WTC11 (cell line): Measurements from ENCODE around the gene ATG9B. TPM values are rescaled to one million over a fixed set of nuclear protein-coding genes. Genes with fewer than 3 reads are reported as not detected.

Experiments used
- ATAC-seq: fragments of 200-7000 bp; cut with Tn5 transposase; 2 replicates; pipeline ENCODE4 v1.10.0; 2021; ENCODE audit warnings: mild to moderate bottlenecking, moderate library complexity
- CTCF ChIA-PET: fragments of 300-600 bp; sonication (Branson Sonifier 250); formaldehyde crosslinking; loops from one replicate; lab custom pipeline; 2021; ENCODE audit warnings: antibody characterized with exemption; lab: Charles Lee
- POLR2A ChIA-PET: fragments of 350-600 bp; sonication (Branson Sonifier 250); formaldehyde crosslinking; loops from one replicate; lab custom pipeline; 2021; ENCODE audit warnings: antibody characterized with exemption; lab: Charles Lee
- DNase-seq: peaks from one replicate; pipeline ENCODE4 v3.0.0; 2021; ENCODE audit warnings: low spot score
- H3K27ac Mint-ChIP-seq: 2 replicates; pipeline ENCODE4 v1.8.0; 2021; ENCODE audit warnings: mixed read lengths
- H3K27me3 Mint-ChIP-seq: 2 replicates; pipeline ENCODE4 v1.8.0; 2021; ENCODE audit warnings: low read depth, mild to moderate bottlenecking, moderate library complexity, mixed read lengths
- H3K36me3 Mint-ChIP-seq: 2 replicates; pipeline ENCODE4 v1.8.0; 2021; ENCODE audit warnings: mixed read lengths
- H3K4me1 Mint-ChIP-seq: 2 replicates; pipeline ENCODE4 v1.8.0; 2022; ENCODE audit warnings: mixed read lengths
- H3K4me3 Mint-ChIP-seq: 2 replicates; pipeline ENCODE4 v1.8.0; 2021; ENCODE audit warnings: mild to moderate bottlenecking, moderate library complexity, mixed read lengths
- H3K9me3 Mint-ChIP-seq: 2 replicates; pipeline ENCODE4 v1.8.0; 2021; ENCODE audit warnings: mixed read lengths
- AFF4 ChIP-seq: sonication (generic); formaldehyde crosslinking; IDR thresholded peaks from 2 replicates; pipeline ENCODE4 v1.8.1; 2023; ENCODE audit warnings: mild to moderate bottlenecking, missing genetic modification reagents, borderline replicate concordance
- AR ChIP-seq: fragments of 250-450 bp; sonication (Bioruptor Pico); IDR thresholded peaks from 2 replicates; pipeline ENCODE4 v1.9.0; 2021; ENCODE audit warnings: mild to moderate bottlenecking
- ATF1 ChIP-seq: sonication (generic); formaldehyde crosslinking; IDR thresholded peaks from 2 replicates; pipeline ENCODE4 v1.8.1; 2023; ENCODE audit warnings: mild to moderate bottlenecking, moderate library complexity, missing genetic modification reagents
- CTCF ChIP-seq: fragments of 200-600 bp; IDR thresholded peaks from 2 replicates; pipeline ENCODE4 v1.8.0; 2022; ENCODE audit warnings: antibody characterized with exemption
- ERG ChIP-seq: fragments of 250-450 bp; sonication (Bioruptor Pico); IDR thresholded peaks from 2 replicates; pipeline ENCODE4 v1.8.0; 2021; ENCODE audit warnings: mild to moderate bottlenecking
- FOXP4 ChIP-seq: sonication (generic); formaldehyde crosslinking; IDR thresholded peaks from 2 replicates; pipeline ENCODE4 v1.8.0; 2022; ENCODE audit warnings: mild to moderate bottlenecking, missing genetic modification reagents
- IRF2 ChIP-seq: sonication (generic); formaldehyde crosslinking; IDR thresholded peaks from 2 replicates; pipeline ENCODE4 v1.8.0; 2022; ENCODE audit warnings: low read depth, missing genetic modification reagents, borderline replicate concordance
- KAT7 ChIP-seq: sonication (generic); formaldehyde crosslinking; IDR thresholded peaks from 2 replicates; pipeline ENCODE4 v1.8.1; 2023; ENCODE audit warnings: missing genetic modification reagents, mild to moderate bottlenecking, borderline replicate concordance
- MAX ChIP-seq: sonication (generic); formaldehyde crosslinking; IDR thresholded peaks from 2 replicates; pipeline ENCODE4 v1.8.0; 2022; ENCODE audit warnings: mild to moderate bottlenecking, missing genetic modification reagents
- MLX ChIP-seq: sonication (generic); formaldehyde crosslinking; IDR thresholded peaks from 2 replicates; pipeline ENCODE4 v1.8.1; 2023; ENCODE audit warnings: mild to moderate bottlenecking, missing genetic modification reagents, moderate library complexity
- MYBL2 ChIP-seq: sonication (generic); formaldehyde crosslinking; IDR thresholded peaks from 2 replicates; pipeline ENCODE4 v1.8.1; 2023; ENCODE audit warnings: mild to moderate bottlenecking, moderate library complexity, missing genetic modification reagents
- NFATC4 ChIP-seq: fragments of 250-450 bp; sonication (Bioruptor Pico); IDR thresholded peaks from 2 replicates; pipeline ENCODE4 v1.9.0; 2021; ENCODE audit warnings: mild to moderate bottlenecking
- NFYB ChIP-seq: sonication (generic); formaldehyde crosslinking; conservative IDR thresholded peaks from 2 replicates; pipeline ENCODE4 v1.8.0; 2022; ENCODE audit warnings: low read depth, missing genetic modification reagents
- NR3C1 ChIP-seq: sonication (generic); formaldehyde crosslinking; conservative IDR thresholded peaks from 2 replicates; pipeline ENCODE4 v1.8.1; 2023; ENCODE audit warnings: low read depth, mild to moderate bottlenecking, missing genetic modification reagents
- SP1 ChIP-seq: sonication (generic); formaldehyde crosslinking; conservative IDR thresholded peaks from 2 replicates; pipeline ENCODE4 v1.8.1; 2022; ENCODE audit warnings: missing genetic modification reagents
- ZNF138 ChIP-seq: sonication (generic); formaldehyde crosslinking; conservative IDR thresholded peaks from 2 replicates; pipeline ENCODE4 v1.8.1; 2022; ENCODE audit warnings: mild to moderate bottlenecking, moderate library complexity, missing genetic modification reagents
- ZNF396 ChIP-seq: fragments of 250-450 bp; sonication (Bioruptor Pico); IDR thresholded peaks from 2 replicates; pipeline ENCODE4 v1.8.0; 2021; ENCODE audit warnings: mild to moderate bottlenecking, moderate library complexity, borderline replicate concordance
- total RNA-seq: library from RNA; stranded (reverse); gene quantifications from 3 replicates; pipeline ENCODE4 v1.2.3, GENCODE V29; 2021

Gene ATG9B
- total RNA-seq, 1 experiment from 2014 or later = 2.4 TPM

GRCh38 chr7:150986556-150986955 is 37.7 kb downstream of the ATG9B start:
- POLR2A ChIA-PET = interaction anchor here (1.0 kb wide), 1 partner anchor 88 kb away, joined by 3 read pairs; no protein-coding TSS in a partner anchor

GRCh38 chr7:150986099-150986512 is 38.2 kb downstream of the ATG9B start:
- Mint-ChIP-seq H3K4me3 (no peak overlapping the region), H3K36me3 (peaks cover 12% of the 10 kb centered on the region), H3K4me1 (peaks cover 26% of the 10 kb centered on the region), H3K27ac (no peak overlapping the region)
- CTCF ChIA-PET = interaction anchor here (0.6 to 4.5 kb wide), 26 partner anchors 8 to 576 kb away, joined by 3 to 96 read pairs (median 6); partner anchors contain the start of gene ASIC3
- peak; percentile 83 for DNase-seq
- TF ChIP-seq ATF1 (CRISPR knock-in tag) (no peak), CTCF (peak; percentile 42; the same call in 1 of the 2 replicates), ERG (no peak)
- TF ChIP-seq, all 79 proteins: peak for 1
- Mint-ChIP-seq H3K9me3 (peaks cover 11% of the 10 kb centered on the region), H3K27me3 (peaks cover 56% of the 10 kb centered on the region)
- POLR2A ChIA-PET = interaction anchor here (1.0 kb wide), 1 partner anchor 88 kb away, joined by 3 read pairs; no protein-coding TSS in a partner anchor
- ATAC-seq = peak; percentile 65

More at GRCh38 chr7:150986556-150986955, 37.7 kb downstream of the ATG9B start:
- Mint-ChIP-seq H3K4me3 (no peak overlapping the region), H3K9me3 (peaks cover 15% of the 10 kb centered on the region), H3K27ac (no peak overlapping the region), H3K36me3 (peaks cover 12% of the 10 kb centered on the region), H3K4me1 (peaks cover 26% of the 10 kb centered on the region), H3K27me3 (peaks cover 52% of the 10 kb centered on the region)
- TF ChIP-seq MYBL2 (CRISPR knock-in tag) (no peak), SP1 (CRISPR knock-in tag) (no peak), NFYB (CRISPR knock-in tag) (no peak)
- CTCF ChIA-PET = interaction anchor here (0.6 to 4.5 kb wide), 19 partner anchors 9 to 656 kb away, joined by 3 to 96 read pairs (median 6); no protein-coding TSS in a partner anchor
- DNase-seq (no peak), ATAC-seq (no peak)

- DNase-seq (peak; percentile 67), ATAC-seq (no peak)
- H3K36me3 Mint-ChIP-seq = no peaks in the 10 kb centered on the region
- H3K4me1 Mint-ChIP-seq = peaks cover 27% of the 10 kb centered on the region
- H3K4me3 Mint-ChIP-seq = no peak overlapping the region
- POLR2A ChIA-PET = no interaction called here
- H3K9me3 Mint-ChIP-seq = no peaks in the 10 kb centered on the region
- CTCF ChIA-PET = interaction anchor here (0.6 to 4.5 kb wide), 15 partner anchors 9 to 184 kb away, joined by 3 to 96 read pairs (median 8); no protein-coding TSS in a partner anchor
- no peak overlapping the region for H3K27ac Mint-ChIP-seq
- H3K27me3 Mint-ChIP-seq = peaks cover 62% of the 10 kb centered on the region
- peak; percentile 76 for TF ChIP-seq FOXP4
- TF ChIP-seq ZNF138 = no peak
- TF ChIP-seq MLX (CRISPR knock-in tag) = no peak
- no peak for TF ChIP-seq NFATC4 (CRISPR knock-in tag)
- no peak for TF ChIP-seq KAT7 (CRISPR knock-in tag)
- no peak for TF ChIP-seq MAX (CRISPR knock-in tag)
- no peak for TF ChIP-seq ZNF396
- no peak for TF ChIP-seq IRF2 (CRISPR knock-in tag)
- TF ChIP-seq AR (CRISPR knock-in tag) = no peak
- TF ChIP-seq NR3C1 (CRISPR knock-in tag) = no peak
- TF ChIP-seq AFF4 (CRISPR knock-in tag) = no peak
These were observed 40.4 kb downstream of the ATG9B start for GRCh38 chr7:150983893-150984368.
